PC-9 (cell line): ENCODE data around the gene CDK3.

Experiments used
- EZH2 ChIP-seq: fragments of 200-600 bp; sonication (generic); IDR thresholded peaks from 2 replicates; pipeline ENCODE4 v1.8.0; 2017; ENCODE audit warnings: antibody characterized with exemption, low read depth
- TF ChIP-seq, protein P1 (sequence below): fragments of 200-600 bp; sonication (generic); conservative IDR thresholded peaks from 2 replicates; pipeline ENCODE4 v1.6.1; 2017; ENCODE audit warnings: mixed run types, antibody characterized with exemption, mild to moderate bottlenecking, moderate library complexity

- TF ChIP-seq EZH2: no peak
- TF ChIP-seq, protein P1, sequence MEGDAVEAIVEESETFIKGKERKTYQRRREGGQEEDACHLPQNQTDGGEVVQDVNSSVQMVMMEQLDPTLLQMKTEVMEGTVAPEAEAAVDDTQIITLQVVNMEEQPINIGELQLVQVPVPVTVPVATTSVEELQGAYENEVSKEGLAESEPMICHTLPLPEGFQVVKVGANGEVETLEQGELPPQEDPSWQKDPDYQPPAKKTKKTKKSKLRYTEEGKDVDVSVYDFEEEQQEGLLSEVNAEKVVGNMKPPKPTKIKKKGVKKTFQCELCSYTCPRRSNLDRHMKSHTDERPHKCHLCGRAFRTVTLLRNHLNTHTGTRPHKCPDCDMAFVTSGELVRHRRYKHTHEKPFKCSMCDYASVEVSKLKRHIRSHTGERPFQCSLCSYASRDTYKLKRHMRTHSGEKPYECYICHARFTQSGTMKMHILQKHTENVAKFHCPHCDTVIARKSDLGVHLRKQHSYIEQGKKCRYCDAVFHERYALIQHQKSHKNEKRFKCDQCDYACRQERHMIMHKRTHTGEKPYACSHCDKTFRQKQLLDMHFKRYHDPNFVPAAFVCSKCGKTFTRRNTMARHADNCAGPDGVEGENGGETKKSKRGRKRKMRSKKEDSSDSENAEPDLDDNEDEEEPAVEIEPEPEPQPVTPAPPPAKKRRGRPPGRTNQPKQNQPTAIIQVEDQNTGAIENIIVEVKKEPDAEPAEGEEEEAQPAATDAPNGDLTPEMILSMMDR: peak; percentile 88
Observed at GRCh38 chr17:76000016-76000754, 470 bp upstream of the CDK3 start.
